GM19239 (cell line): ENCODE measurements around the gene LRMDA.

Experiments used
- DNase-seq: peaks from one replicate; pipeline ENCODE4 v3.0.0; 2011; ENCODE audit warnings: low spot score; ENCODE audit not compliant: insufficient read length
- FAIRE-seq: peaks from 2 replicates; lab custom pipeline; 2011; peaks lifted over from hg19 to GRCh38; lab: Jason Lieb, UNC

Gene LRMDA

DNA sequence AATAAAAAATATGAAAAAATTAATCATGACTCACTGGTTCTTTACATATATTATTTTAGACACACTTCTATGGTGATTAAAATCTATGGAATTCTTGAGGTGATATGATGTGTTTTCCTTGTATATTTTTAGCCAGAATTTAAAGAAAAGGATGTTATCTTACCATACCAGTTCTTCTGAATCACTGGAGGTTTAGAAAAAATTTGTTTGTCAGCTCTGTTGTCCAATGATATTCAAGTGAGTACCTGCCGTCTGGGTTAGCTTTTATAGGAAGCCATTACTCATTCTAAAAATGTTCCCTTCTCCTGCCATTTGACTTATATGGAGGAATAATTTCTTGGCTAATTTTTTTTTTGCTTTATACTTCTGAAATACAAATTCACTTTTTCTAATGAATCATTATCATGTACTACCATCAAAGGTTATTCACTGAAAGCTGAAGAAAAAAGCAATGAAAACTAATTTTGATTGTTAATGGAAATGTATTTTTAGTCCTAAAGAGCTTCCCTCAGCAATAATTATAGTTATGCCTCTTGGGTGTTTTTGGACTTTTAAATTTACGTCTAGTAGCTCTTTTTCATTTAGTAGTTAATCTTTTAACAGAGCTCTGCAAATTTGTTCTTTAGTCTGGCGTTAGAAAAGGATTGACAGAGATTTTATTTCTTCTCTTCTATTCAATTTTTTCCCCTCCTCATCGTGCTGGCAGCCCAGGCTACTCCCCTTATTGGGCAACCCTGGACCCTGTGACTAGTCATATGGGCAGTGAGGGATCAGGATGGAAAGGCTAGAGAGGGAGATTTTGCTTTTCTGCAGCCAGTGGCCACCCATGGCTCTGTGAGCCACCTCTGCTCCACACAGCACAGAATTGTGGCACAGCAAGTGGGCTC is 434.2 kb downstream of the LRMDA start:
- no peak for FAIRE-seq

DNA sequence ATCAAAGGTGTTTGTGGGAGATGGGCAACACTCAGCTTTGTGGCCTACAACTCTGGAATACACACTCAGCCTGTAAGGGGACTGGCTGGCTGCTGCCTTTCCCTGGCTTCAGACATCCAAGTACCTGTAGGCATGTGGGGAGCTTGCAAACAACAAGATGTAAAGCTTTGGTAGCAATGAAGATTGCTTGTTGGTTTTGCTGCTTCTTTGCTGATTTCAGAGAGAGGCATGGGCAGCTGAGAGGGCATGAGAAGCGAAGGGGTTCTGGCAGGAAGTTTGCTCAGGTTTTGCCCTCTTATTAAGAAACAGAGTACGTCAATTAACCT is 434.8 kb downstream of the LRMDA start:
- DNase-seq: no peak
- no peak for FAIRE-seq

More for the DNA sequence above, 434.2 kb downstream of the LRMDA start:
- no peak for DNase-seq

DNA sequence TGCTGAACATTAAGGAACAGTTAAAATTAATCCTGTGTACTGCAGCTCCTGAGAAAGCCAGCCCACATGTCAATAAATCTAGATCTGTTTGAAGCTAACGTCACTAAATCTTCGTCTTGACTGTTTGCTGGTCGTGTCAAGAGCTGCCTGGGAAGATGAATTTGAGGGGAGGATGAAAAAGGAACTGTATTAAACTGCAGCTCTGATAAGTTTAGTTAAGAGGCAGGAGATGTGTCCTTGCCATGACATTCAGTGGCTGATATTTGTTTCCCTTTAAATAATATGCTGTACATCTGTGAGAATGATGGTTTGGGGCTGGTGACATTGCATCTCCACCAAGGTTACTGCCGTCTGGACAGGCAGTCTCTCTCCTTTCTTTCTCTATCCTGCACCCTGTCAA is 435.3 kb downstream of the LRMDA start:
- FAIRE-seq: no peak
- no peak for DNase-seq

DNA sequence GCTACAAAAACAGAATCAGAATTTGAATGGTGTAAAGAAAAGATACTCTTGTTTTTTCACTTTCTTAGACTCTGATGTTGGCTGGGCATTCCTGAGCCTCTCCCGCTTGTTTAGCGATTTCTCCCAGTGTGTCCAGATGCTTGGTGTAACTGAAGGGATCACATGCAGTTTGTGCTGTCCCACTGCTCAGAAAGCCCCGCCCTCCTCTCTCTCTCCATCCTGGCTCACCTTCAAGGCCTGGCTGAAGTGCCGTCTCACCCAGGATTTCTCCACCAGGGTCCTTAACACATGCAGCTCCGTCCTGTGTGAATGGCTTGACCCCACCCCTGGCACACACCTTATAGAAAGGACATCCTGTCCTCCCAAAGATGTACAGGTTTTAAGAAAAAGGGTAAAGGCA is 437.1 kb downstream of the LRMDA start:
- no peak for FAIRE-seq
- DNase-seq: no peak

DNA sequence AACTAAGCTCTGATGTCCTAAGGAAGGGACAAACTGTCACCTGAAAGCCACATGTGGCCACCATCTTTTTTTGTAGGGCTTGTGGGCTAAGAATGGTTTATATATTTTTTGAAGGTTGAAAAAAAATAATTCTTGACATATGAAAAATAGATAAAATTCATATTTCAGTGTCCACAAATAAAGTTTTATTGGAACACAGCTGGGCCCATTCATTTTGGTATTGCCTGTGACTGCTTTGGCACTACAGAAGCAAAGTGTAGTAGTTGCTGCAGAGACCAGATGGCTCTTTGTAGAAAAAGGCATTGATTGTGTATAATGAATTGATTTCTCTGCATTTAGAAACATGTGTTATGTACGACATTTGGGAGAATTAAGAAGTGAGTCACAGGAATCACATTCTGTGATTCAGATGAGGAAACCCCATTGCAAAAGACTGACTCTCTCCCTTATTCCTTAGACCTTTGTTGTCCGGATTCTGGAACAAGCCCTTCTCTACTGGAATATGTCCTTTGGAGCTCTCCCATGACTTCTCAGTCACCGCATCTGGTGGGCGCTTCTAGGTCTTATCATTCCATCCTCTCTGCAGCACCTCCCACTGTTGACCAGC is 438.7 kb downstream of the LRMDA start:
- no peak for DNase-seq
- FAIRE-seq: no peak

DNA sequence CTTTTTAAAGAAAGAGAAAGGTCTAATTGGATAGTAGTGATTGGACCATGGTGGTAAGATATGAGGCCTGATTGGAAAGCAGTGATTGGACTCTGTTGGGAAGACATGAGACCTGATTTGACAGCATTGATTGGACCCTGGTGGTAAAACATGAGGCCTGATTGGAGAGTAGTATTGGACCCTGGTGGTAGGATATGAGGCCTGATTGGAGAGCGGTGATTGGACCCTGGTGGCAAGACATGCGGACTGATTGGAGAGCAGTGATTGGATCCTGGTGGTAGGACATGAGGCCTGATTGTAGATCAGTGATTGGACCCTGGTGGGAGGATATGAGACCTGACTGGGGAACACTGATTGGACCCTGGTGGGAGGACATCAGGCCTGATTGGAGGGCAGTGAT is 444.3 kb downstream of the LRMDA start:
- no peak for FAIRE-seq
- DNase-seq: no peak

DNA sequence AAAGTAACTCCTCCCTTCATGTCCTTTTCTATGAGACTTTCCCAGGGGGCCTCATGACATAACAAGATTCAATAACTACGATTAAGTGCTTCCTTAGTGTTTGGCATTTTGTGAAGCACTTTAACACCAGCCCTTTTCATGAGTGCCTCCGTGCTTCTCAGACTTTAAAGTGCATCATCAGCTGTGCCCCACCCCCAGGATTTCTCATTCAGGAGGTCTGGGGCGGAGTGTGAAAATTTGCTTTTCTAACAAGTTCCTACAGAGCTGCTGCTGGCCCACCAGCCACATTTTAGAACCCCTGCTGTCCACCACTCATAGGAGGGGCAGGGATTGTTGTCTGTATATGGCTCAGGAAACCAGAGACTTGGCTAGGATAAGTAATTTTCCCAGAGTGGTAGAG is 445.3 kb downstream of the LRMDA start:
- no peak for DNase-seq
- FAIRE-seq: no peak

DNA sequence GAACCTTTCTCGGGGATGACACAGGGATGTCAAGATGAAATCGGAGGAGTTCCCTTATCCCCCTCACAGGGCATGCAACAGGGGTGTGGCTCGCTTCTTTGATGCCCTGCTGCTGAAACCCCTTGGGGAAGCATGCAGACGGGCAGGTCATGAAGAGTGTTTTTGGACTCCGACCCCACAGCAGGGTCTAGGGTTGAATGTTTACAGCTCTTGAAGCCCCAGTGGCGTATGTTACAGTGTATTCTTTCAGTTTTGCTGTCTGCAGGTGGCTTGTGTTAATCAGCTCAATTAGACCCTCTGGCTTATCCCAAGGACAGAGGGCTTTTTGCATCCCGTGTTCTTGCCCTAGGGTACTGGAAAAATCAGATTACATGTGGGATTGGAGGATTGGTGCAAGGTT is 446.5 kb downstream of the LRMDA start:
- DNase-seq (no peak), FAIRE-seq (no peak)

DNA sequence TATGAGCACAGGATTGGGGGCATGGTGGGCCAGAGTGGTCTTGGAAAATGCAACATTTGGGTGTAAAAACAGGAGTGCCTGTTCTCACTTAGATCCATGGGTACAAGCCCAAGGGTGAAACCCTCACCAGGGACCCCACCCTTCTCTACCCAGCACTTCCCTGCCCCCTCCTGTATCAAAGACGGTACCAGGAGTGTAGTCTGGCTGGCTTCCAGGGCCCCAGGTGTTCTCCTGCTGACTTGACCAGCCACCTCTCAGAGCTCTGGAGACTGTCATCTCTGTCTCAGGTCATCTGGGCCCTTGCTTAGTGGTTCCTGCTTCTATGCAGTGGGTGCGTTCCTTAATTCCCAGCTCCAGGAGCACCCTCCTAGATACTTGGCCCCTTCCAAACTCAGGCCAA is 447.2 kb downstream of the LRMDA start:
- no peak for DNase-seq
- no peak for FAIRE-seq

DNA sequence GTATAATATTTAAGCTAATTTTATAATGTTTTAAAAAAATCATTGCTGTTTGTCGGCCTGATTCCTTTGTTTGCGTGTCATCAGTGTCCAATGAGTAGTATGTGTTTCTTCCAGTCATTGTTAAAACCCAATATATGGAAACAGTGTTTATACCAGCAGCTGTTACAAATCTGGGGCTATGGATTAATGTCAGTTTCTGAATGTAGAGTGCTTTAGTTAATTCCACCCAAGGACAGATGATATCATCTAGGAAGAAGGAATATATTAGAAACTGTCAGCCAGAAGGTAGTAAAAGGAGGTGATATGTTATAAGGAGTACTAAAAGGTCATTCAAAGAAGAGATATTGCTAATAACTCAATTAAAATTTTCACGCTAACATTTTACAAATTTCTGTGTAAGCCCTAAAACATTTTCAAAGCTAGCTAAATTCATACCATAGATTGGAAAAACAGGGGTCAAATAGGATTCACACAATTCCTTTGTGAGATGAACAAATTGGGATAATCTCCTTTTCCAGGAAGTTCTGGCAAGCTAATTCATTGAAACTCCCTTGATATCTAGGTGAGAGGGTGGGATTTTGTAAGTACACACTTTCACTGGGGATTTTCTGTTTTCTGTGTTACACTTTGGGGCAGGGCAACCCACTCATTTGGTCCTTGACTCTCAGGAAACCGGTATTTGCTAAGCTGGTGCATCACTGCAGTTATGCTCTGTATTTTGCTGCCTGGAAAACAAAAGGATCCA is 448.8 kb downstream of the LRMDA start:
- FAIRE-seq: no peak

DNA sequence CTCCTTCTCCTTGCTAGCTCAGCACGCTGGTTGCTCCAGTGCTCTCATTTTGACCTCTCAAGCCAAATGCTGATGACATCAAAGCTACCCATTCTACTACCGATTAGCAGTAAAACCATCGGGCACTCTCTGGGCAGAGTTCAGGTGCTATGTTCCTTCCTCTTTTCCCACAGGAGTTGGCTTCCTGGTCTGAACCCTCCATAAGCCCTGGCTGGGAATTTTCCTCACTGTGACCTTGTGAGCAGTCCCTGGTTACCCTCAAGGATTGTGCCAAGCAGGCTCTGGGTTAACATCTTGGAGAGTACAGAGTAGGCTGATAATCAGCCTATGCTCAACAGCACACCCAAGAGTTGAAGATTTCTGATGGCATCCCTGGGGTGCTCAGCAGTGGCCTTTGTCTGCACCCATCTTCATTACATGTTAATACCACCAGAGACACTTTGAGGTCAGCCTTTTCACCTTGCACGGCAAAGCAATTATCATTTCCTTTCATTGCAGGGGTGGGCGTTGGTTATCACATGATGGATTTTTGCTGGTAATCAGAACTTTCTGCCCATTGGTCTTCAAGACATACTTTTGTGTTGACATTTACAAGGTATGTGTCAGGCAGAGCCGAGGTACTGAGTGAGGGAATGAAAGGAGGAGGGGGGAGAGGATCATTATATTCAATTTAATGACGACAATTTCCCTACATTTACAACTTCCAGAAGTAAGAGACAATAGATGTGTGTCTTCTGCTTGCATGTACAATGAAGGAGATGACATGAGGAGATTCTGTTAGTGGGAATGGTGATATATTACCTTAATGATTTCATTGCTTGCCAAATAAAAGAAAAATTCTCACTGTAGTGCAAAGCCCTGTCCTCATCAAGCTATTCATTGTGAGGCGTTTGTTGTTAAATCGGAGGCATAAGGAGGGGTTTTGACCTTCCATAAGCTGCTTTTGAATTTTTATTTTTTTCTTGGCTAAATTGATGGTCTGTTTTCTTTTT is 452.0 kb downstream of the LRMDA start:
- DNase-seq (no peak), FAIRE-seq (no peak)

More for the DNA sequence above, 448.8 kb downstream of the LRMDA start:
- no peak for DNase-seq

DNA sequence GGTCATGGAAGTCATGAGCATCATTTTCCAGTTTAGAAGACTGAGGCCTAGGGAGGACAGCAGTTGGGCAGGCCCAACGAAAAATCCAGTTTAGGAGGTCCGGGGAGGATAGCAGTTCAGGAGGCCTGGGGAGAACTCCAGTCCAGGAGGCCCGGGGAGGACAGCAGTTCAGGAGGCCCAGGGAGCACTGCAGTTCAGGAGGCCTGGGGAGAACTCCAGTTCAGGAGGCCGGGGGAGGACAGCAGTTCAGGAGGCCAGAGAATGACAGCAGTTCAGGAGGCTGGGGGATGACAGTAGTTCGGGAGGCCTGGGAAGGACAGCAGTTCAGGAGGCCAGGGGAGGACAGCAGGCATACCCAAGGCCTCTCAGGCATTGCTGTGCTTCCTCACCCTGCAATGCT is 453.4 kb downstream of the LRMDA start:
- FAIRE-seq (no peak), DNase-seq (no peak)

DNA sequence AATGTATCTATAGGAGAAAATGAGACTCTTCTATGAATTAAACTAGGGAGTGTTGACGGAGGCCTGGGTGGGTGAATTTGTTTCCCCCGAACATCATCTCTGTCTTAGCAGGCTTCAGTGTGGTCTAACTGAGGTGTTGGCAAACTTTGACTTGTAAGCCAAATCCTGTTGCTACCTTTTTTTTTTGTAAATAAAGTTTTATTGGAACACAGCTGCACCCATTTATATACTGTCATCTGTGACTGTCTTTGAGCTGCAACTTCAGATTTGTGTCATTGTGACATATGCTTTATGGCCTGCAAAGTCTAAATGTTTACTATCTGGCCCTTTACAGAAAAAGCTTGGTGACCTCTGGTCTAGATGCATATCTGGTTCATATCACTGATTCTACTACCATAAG is 455.9 kb downstream of the LRMDA start:
- FAIRE-seq (no peak), DNase-seq (no peak)

DNA sequence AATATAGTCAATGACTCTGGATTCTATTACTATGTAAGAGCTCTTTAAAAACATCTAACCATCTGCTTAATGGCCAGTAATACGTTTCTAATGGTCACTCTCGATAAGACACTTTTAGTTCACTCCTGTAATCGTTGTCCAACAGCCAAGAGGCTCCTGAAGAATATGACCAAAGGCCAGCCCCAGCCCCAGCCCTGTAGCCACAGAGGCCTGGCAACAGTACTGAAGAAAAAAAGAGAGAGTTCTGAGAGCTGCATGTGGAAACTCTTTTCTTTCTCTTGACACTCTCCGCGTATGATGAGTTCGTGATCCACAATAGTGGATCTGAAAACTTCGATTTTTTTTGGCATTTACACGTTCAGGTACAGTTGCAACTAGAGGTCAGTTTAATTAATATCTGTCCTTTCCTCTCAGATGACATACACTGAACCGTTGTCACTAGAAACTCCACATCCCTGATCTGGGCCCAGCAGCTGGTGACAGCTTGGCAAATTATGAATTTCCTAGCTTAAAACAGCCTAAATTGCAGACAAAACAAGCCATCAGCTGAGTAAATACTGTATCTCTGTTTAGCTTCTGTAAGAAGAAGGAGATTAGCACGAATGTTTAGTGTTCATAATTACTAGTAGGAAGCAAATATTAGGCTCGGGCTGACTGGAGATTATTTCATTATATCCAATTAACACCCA is 456.7 kb downstream of the LRMDA start:
- FAIRE-seq (no peak), DNase-seq (no peak)

DNA sequence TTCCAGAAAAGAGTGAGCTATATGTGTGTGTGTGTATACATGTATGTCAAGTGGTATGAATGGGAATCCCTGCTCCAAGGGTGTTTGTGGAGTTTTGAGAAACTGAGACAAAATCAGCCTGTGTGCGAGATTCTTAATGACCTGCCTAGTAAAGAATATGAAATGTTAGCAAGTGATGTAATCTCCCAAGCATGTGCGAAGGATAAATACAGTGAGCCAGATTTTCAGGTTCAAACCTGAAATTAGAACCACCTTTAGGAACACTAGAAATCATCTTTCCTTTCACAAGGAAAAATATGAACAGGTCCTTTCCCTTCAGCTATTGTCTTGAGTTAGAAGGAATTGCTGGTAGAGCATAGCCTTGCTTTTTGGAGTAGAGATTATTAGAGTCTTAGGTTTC is 457.6 kb downstream of the LRMDA start:
- FAIRE-seq (no peak), DNase-seq (no peak)

DNA sequence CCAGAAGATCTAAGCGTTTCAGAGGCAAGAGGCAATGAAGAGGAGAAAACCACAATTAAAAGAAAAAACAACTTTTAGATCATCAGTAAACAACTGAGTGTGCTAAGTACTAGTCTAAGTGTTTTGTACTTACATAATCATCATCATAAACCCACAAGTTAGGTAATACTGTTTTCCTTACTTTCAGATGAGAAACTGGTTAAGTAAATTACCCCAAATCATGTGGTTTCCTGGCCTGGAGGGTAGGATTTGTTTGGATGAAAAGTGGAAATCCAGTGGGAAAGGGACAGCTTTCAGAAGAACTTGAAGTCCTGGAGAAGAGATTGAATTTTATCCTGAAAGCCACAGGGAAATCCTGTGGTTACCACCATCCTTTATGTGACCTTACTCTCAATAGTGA is 463.3 kb downstream of the LRMDA start:
- FAIRE-seq (no peak), DNase-seq (no peak)

DNA sequence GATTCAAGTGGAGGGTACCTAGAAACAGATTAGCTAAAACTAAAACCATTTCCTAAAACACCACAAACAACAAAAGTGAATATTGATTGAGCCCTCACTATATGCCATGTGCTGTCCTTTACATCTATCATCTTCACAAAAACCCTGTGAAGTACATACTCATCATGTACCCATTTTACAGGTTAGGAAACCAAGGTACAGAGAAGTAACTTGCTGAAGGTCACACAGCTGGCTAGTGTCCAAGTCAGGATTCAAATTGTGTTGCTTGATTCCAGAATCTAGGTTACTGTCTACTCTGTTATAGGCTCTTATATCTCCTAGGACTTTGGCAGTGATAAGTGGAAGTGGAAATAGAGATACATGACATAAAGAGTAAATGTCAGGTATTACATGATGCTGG is 463.8 kb downstream of the LRMDA start:
- no peak for DNase-seq
- no peak for FAIRE-seq

DNA sequence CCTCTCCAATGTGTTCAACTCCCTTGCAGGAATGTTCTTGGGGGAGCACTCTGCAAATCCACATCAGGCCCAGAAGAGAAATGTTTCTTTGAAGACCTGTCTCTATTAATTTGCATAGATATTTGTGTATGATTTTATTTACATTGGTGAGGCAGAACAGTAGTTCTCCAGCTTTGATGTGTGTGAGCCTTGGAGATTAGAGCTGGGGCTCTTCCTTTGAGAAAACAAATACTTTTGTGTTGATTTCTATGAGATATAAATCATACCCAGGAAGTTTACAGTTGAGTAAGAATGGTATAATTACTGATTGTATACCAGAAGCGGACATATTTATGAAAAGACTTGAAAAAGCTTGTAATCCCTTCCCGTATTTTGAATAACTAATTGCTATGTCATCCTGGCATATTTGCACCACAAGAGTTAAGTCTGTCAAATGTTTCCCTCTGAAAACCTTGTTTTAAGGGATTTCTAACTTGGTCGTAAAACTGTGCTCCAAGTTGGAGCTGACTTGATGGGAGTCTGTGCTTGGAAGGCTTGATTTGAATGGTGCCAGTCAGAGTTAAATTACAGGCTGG is 468.5 kb downstream of the LRMDA start:
- FAIRE-seq (no peak), DNase-seq (no peak)

DNA sequence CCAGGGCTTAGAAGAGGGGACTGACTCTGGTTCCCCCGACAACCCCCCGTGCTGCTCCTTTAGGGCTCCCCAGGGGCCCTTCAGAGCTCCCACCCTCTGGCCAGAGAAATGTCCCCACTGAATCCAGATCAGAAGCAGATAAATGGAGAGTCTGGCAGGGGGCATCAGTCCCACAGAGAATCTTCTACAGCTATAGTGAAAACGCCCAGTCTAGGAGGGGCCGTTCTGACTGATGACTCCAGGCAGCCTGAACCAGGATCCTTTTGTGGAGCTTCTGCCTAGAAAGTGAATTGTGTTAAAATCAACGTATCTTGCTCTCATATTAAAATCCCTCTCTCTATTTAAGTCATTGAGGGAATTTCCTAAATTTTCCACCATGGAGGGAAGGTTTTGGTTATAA is 471.4 kb downstream of the LRMDA start:
- FAIRE-seq (no peak), DNase-seq (no peak)
